A673 (cell line): ENCODE measurements around the gene CAVIN1.

ENCODE experiments used
- EZH2 ChIP-seq: fragments of 200-600 bp; sonication (generic); IDR thresholded peaks from 2 replicates; pipeline ENCODE4 v1.6.1; 2017; ENCODE audit warnings: borderline replicate concordance, low read depth, mild to moderate bottlenecking, mixed read lengths, antibody characterized with exemption, low read length; ENCODE audit not compliant: poor library complexity, severe bottlenecking
- TF ChIP-seq, protein P1 (sequence below): fragments of 300-800, 200-600 bp; sonication (generic); conservative IDR thresholded peaks from 2 replicates; pipeline ENCODE4 v1.5.1; 2017; ENCODE audit warnings: low read depth, mild to moderate bottlenecking, antibody characterized with exemption, low read length, moderate library complexity, mixed read lengths

DNA sequence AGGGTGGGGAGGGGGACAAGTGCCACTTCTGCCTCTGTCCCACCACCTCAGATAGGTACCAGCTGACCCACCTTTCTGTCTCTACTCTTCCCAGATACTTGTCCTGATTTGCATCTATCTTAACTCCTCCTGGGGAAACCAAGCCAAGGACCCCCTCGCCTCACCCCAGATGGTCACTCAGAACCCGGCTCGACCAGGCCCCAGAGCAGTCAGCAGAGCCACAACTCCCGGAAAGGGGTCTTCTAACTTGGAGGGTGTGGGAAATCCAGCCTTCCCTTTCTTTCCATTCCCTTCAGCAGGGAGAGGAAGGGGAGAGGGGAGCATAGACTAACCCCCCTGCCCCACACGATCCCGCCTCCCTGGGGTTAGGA is 1.9 kb downstream of the CAVIN1 start:
- TF ChIP-seq, protein P1, sequence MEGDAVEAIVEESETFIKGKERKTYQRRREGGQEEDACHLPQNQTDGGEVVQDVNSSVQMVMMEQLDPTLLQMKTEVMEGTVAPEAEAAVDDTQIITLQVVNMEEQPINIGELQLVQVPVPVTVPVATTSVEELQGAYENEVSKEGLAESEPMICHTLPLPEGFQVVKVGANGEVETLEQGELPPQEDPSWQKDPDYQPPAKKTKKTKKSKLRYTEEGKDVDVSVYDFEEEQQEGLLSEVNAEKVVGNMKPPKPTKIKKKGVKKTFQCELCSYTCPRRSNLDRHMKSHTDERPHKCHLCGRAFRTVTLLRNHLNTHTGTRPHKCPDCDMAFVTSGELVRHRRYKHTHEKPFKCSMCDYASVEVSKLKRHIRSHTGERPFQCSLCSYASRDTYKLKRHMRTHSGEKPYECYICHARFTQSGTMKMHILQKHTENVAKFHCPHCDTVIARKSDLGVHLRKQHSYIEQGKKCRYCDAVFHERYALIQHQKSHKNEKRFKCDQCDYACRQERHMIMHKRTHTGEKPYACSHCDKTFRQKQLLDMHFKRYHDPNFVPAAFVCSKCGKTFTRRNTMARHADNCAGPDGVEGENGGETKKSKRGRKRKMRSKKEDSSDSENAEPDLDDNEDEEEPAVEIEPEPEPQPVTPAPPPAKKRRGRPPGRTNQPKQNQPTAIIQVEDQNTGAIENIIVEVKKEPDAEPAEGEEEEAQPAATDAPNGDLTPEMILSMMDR: no peak
- no peak for TF ChIP-seq EZH2
